Rectal smooth muscle tissue (tissue), 1 donor: ENCODE results near the gene TNIK.

Experiments used
- H3K27ac ChIP-seq: one replicate; pipeline ENCODE4 v1.7.0; 2013; ENCODE audit warnings: low read depth, low read length, inconsistent platforms
- H3K27me3 ChIP-seq: one replicate; pipeline ENCODE4 v1.7.0; 2013; ENCODE audit warnings: low read length; ENCODE audit not compliant: control insufficient read depth, insufficient read depth
- H3K36me3 ChIP-seq: one replicate; pipeline ENCODE4 v1.7.0; 2013; ENCODE audit warnings: low read length; ENCODE audit not compliant: control insufficient read depth, insufficient read depth
- H3K4me1 ChIP-seq: one replicate; pipeline ENCODE4 v1.7.0; 2013; ENCODE audit warnings: low read length; ENCODE audit not compliant: control insufficient read depth, insufficient read depth
- H3K4me3 ChIP-seq: one replicate; pipeline ENCODE4 v1.7.0; 2013; ENCODE audit warnings: low read length
- H3K9ac ChIP-seq: one replicate; pipeline ENCODE4 v1.7.0; 2013; ENCODE audit warnings: low read length

TNIK gene

GRCh38 chr3:171103185-171103584, 357.0 kb downstream of the TNIK start:
- H3K27me3 ChIP-seq, result no peaks in the 10 kb centered on the region
- no peaks in the 10 kb centered on the region for H3K4me1 ChIP-seq
- no peak overlapping the region for H3K4me3 ChIP-seq
- peaks cover 2% of the 10 kb centered on the region for H3K36me3 ChIP-seq
- no peak overlapping the region for H3K9ac ChIP-seq
- no peak overlapping the region for H3K27ac ChIP-seq

GRCh38 chr3:171101982-171102641, 358.1 kb downstream of the TNIK start:
- no peak overlapping the region for H3K27ac ChIP-seq
- H3K36me3 ChIP-seq, result peaks cover 2% of the 10 kb centered on the region

GRCh38 chr3:171099911-171100310, 360.3 kb downstream of the TNIK start:
- Histone ChIP-seq H3K4me1 (no peaks in the 10 kb centered on the region), H3K36me3 (no peaks in the 10 kb centered on the region), H3K4me3 (no peak overlapping the region), H3K9ac (no peak overlapping the region), H3K27ac (no peak overlapping the region), H3K27me3 (no peaks in the 10 kb centered on the region)

More at GRCh38 chr3:171101982-171102641, 358.1 kb downstream of the TNIK start:
- no peak overlapping the region for H3K9ac ChIP-seq
- no peaks in the 10 kb centered on the region for H3K4me1 ChIP-seq
- no peaks in the 10 kb centered on the region for H3K27me3 ChIP-seq
- no peak overlapping the region for H3K4me3 ChIP-seq

- no peaks in the 10 kb centered on the region for H3K27me3 ChIP-seq
- H3K36me3 ChIP-seq, result no peaks in the 10 kb centered on the region
- no peak overlapping the region for H3K9ac ChIP-seq
- H3K27ac ChIP-seq, result no peak overlapping the region
- no peak overlapping the region for H3K4me3 ChIP-seq
- H3K4me1 ChIP-seq, result peaks cover 4% of the 10 kb centered on the region
These were observed 365.1 kb downstream of the TNIK start for GRCh38 chr3:171095063-171095462.

GRCh38 chr3:171094411-171094810, 365.8 kb downstream of the TNIK start:
- Histone ChIP-seq H3K4me1 (peaks cover 4% of the 10 kb centered on the region), H3K4me3 (no peak overlapping the region), H3K27ac (no peak overlapping the region), H3K27me3 (no peaks in the 10 kb centered on the region), H3K9ac (no peak overlapping the region), H3K36me3 (no peaks in the 10 kb centered on the region)

GRCh38 chr3:171093462-171093861, 366.7 kb downstream of the TNIK start:
- Histone ChIP-seq H3K4me3 (no peak overlapping the region), H3K36me3 (no peaks in the 10 kb centered on the region), H3K27ac (no peak overlapping the region), H3K9ac (no peak overlapping the region), H3K4me1 (peaks cover 4% of the 10 kb centered on the region), H3K27me3 (no peaks in the 10 kb centered on the region)

- H3K9ac ChIP-seq, result no peak overlapping the region
- no peaks in the 10 kb centered on the region for H3K27me3 ChIP-seq
- no peaks in the 10 kb centered on the region for H3K36me3 ChIP-seq
- H3K27ac ChIP-seq, result no peak overlapping the region
- H3K4me1 ChIP-seq, result peaks cover 4% of the 10 kb centered on the region
- H3K4me3 ChIP-seq, result no peak overlapping the region
These were observed 367.7 kb downstream of the TNIK start for GRCh38 chr3:171092467-171092911.

- H3K27ac ChIP-seq, result no peak overlapping the region
- no peaks in the 10 kb centered on the region for H3K27me3 ChIP-seq
- H3K4me1 ChIP-seq, result peaks cover 4% of the 10 kb centered on the region
- no peak overlapping the region for H3K9ac ChIP-seq
- H3K36me3 ChIP-seq, result peaks cover 2% of the 10 kb centered on the region
- H3K4me3 ChIP-seq, result no peak overlapping the region
These were observed 369.9 kb downstream of the TNIK start for GRCh38 chr3:171090321-171090720.

GRCh38 chr3:171088964-171089754, 371.0 kb downstream of the TNIK start:
- H3K36me3 ChIP-seq, result peaks cover 2% of the 10 kb centered on the region
- no peak overlapping the region for H3K4me3 ChIP-seq
- no peak overlapping the region for H3K27ac ChIP-seq
- H3K4me1 ChIP-seq, result peaks cover 4% of the 10 kb centered on the region
- H3K9ac ChIP-seq, result no peak overlapping the region
- H3K27me3 ChIP-seq, result no peaks in the 10 kb centered on the region

- H3K4me1 ChIP-seq, result peaks cover 4% of the 10 kb centered on the region
- peaks cover 2% of the 10 kb centered on the region for H3K36me3 ChIP-seq
- H3K4me3 ChIP-seq, result no peak overlapping the region
- H3K9ac ChIP-seq, result no peak overlapping the region
- H3K27ac ChIP-seq, result no peak overlapping the region
- H3K27me3 ChIP-seq, result no peaks in the 10 kb centered on the region
These were observed 371.7 kb downstream of the TNIK start for GRCh38 chr3:171088496-171088895.

GRCh38 chr3:171086914-171087313, 373.3 kb downstream of the TNIK start:
- peaks cover 2% of the 10 kb centered on the region for H3K36me3 ChIP-seq
- H3K4me1 ChIP-seq, result no peaks in the 10 kb centered on the region
- H3K27ac ChIP-seq, result no peak overlapping the region
- H3K27me3 ChIP-seq, result no peaks in the 10 kb centered on the region
- no peak overlapping the region for H3K4me3 ChIP-seq
- no peak overlapping the region for H3K9ac ChIP-seq

GRCh38 chr3:171077261-171077660, 382.9 kb downstream of the TNIK start:
- Histone ChIP-seq H3K36me3 (peaks cover 5% of the 10 kb centered on the region), H3K9ac (no peak overlapping the region), H3K27ac (no peak overlapping the region), H3K4me1 (no peaks in the 10 kb centered on the region), H3K4me3 (no peak overlapping the region), H3K27me3 (no peaks in the 10 kb centered on the region)

- no peak overlapping the region for H3K27ac ChIP-seq
- no peak overlapping the region for H3K9ac ChIP-seq
- no peaks in the 10 kb centered on the region for H3K4me1 ChIP-seq
- peaks cover 4% of the 10 kb centered on the region for H3K36me3 ChIP-seq
- no peaks in the 10 kb centered on the region for H3K27me3 ChIP-seq
- no peak overlapping the region for H3K4me3 ChIP-seq
These were observed 387.8 kb downstream of the TNIK start for GRCh38 chr3:171072432-171072831.
